ENCODE measurements around the gene GPR61.

GRCh38 chr1:109492779-109493178 is 46.9 kb upstream of the GPR61 start:
- no peak for TF ChIP-seq CTCF (IDR thresholded peaks at IDR 0.05)
- no peak for TF ChIP-seq POLR2A (IDR thresholded peaks at IDR 0.05)
